Liver (tissue), 9 donors: ENCODE results near the gene LRRC74B. TPM values are rescaled to one million over a fixed set of nuclear protein-coding genes. Genes with fewer than 3 reads are reported as not detected.

Experiments used
- DNase-seq: peaks from one replicate; pipeline ENCODE4 v3.0.0-alpha.2; 2017; ENCODE audit warnings: low spot score
- H3K27ac ChIP-seq, 2 donors: one replicate each; pipeline ENCODE4 v1.7.0; 2013; ENCODE audit warnings: inconsistent platforms in 2 of 2, low read length in 2 of 2, control low read depth in 1 of 2, low read depth in 1 of 2, mild to moderate bottlenecking in 1 of 2
- H3K27me3 ChIP-seq, 4 donors: one replicate each; pipeline versions ENCODE4 v1.6.1 to v1.7.0; 2013; ENCODE audit warnings: low read length in 3 of 4, inconsistent platforms in 1 of 4, mild to moderate bottlenecking in 1 of 4, moderate library complexity in 1 of 4; ENCODE audit not compliant: control insufficient read depth in 4 of 4, insufficient read depth in 4 of 4
- H3K36me3 ChIP-seq, 4 donors: one replicate each; pipeline versions ENCODE4 v1.6.1 to v1.7.0; 2013; ENCODE audit warnings: low read length in 3 of 4, mild to moderate bottlenecking in 3 of 4, low read depth in 1 of 4, moderate library complexity in 1 of 4; ENCODE audit not compliant: control insufficient read depth in 4 of 4, insufficient read depth in 3 of 4
- H3K4me1 ChIP-seq, 4 donors: one replicate each; pipeline versions ENCODE4 v1.6.1 to v1.7.0; 2013; ENCODE audit warnings: low read length in 3 of 4, mild to moderate bottlenecking in 3 of 4, moderate library complexity in 1 of 4; ENCODE audit not compliant: control insufficient read depth in 4 of 4, insufficient read depth in 4 of 4
- H3K4me3 ChIP-seq, 3 donors: one replicate each; pipeline versions ENCODE4 v1.6.1 to v1.7.0; 2013; ENCODE audit warnings: low read length in 3 of 3, control low read depth in 1 of 3, low read depth in 1 of 3, mild to moderate bottlenecking in 1 of 3
- H3K9ac ChIP-seq, 2 donors: one replicate each; pipeline ENCODE4 v1.7.0; 2013; ENCODE audit warnings: low read length in 2 of 2, mild to moderate bottlenecking in 2 of 2, moderate library complexity in 2 of 2, control low read depth in 1 of 2, low read depth in 1 of 2
- H3K9me3 ChIP-seq, 4 donors: one replicate each; pipeline versions ENCODE4 v1.6.1 to v1.7.0; 2013; ENCODE audit warnings: low read length in 3 of 4; ENCODE audit not compliant: control insufficient read depth in 4 of 4
- ATF3 ChIP-seq: IDR thresholded peaks from 2 replicates; pipeline ENCODE4 v1.6.1; 2016; ENCODE audit warnings: antibody characterized with exemption
- CTCF ChIP-seq: fragments of 150-350 bp; IDR thresholded peaks from 2 replicates; pipeline ENCODE4 v1.5.1; 2017; ENCODE audit warnings: improper control_type of control experiment, low read depth, low read length; ENCODE audit not compliant: missing input control
- EGR1 ChIP-seq, 2 donors: IDR thresholded peaks; 2 replicates each; pipeline ENCODE4 v1.6.1; 2016 to 2018; ENCODE audit warnings: antibody characterized with exemption in 2 of 2, low read depth in 2 of 2
- FOXA2 ChIP-seq: IDR thresholded peaks from 2 replicates; pipeline ENCODE4 v1.6.1; 2016; ENCODE audit warnings: antibody characterized with exemption
- GABPA ChIP-seq, 2 donors: IDR thresholded peaks in 1 of 2; conservative IDR thresholded peaks in 1 of 2; 2 replicates each; pipeline ENCODE4 v1.6.1; 2016; ENCODE audit warnings: antibody characterized with exemption in 2 of 2, mild to moderate bottlenecking in 1 of 2, moderate library complexity in 1 of 2
- JUND ChIP-seq, 2 donors: IDR thresholded peaks; 2 replicates each; pipeline ENCODE4 v1.6.1; 2016; ENCODE audit warnings: antibody characterized with exemption in 2 of 2
- NR2F2 ChIP-seq: IDR thresholded peaks from 2 replicates; pipeline ENCODE4 v1.6.1; 2016; ENCODE audit warnings: antibody characterized with exemption
- RAD21 ChIP-seq, 2 donors: IDR thresholded peaks; 2 replicates each; pipeline ENCODE4 v1.6.1; 2016; ENCODE audit warnings: antibody characterized with exemption in 2 of 2, mild to moderate bottlenecking in 2 of 2
- RXRA ChIP-seq, 2 donors: IDR thresholded peaks; 2 replicates each; pipeline ENCODE4 v1.6.1; 2017 to 2018; ENCODE audit warnings: antibody characterized with exemption in 2 of 2, mild to moderate bottlenecking in 1 of 2
- SP1 ChIP-seq: IDR thresholded peaks from 2 replicates; pipeline ENCODE4 v1.6.1; 2018; ENCODE audit warnings: antibody characterized with exemption, mild to moderate bottlenecking
- TAF1 ChIP-seq: conservative IDR thresholded peaks from 2 replicates; pipeline ENCODE4 v1.6.1; 2016; ENCODE audit warnings: antibody characterized with exemption, mild to moderate bottlenecking
- YY1 ChIP-seq: IDR thresholded peaks from 2 replicates; pipeline ENCODE4 v1.6.1; 2016; ENCODE audit warnings: antibody characterized with exemption, mild to moderate bottlenecking
- ZBTB33 ChIP-seq: IDR thresholded peaks from 2 replicates; pipeline ENCODE4 v1.6.1; 2016; ENCODE audit warnings: antibody characterized with exemption
- WGBS: extraction: QIAGEN DNeasy Blood & Tissue Kit; methylation state at CpG from one replicate; pipeline ENCODE4 v1.1.7; 2013; 5-methylcytosine and 5-hydroxymethylcytosine counted together
- polyA plus RNA-seq, 2 donors: library from polyadenylated mRNA; stranded (reverse) in 1 of 2; unstranded in 1 of 2; fragments of 200-250 nt in 1 of 2; fragments of >200 nt in 1 of 2; fragmentation: Nextera tagmentation in 1 of 2; extraction: Ambion mirVana in 1 of 2; gene quantifications; one replicate each; pipeline versions ENCODE4 v1.2.1 to v1.2.3, GENCODE V29; 2013 to 2015
- total RNA-seq, 2 donors: library from RNA; depleted of rRNA; stranded (reverse); fragments of >200 nt; gene quantifications; one replicate each; pipeline ENCODE4 v1.2.3, GENCODE V29; 2014
- TF ChIP-seq, protein P1 (sequence below): IDR thresholded peaks from 2 replicates; pipeline ENCODE4 v1.6.1; 2016; ENCODE audit warnings: antibody characterized with exemption
- donor health status: healthy.
- donor health status: healthy.
- donor health status: healthy.
- donor health status: healthy.
- donor health status: healthy.

The LRRC74B gene
- total and polyA plus RNA-seq, 4 donors, result not detected

DNA sequence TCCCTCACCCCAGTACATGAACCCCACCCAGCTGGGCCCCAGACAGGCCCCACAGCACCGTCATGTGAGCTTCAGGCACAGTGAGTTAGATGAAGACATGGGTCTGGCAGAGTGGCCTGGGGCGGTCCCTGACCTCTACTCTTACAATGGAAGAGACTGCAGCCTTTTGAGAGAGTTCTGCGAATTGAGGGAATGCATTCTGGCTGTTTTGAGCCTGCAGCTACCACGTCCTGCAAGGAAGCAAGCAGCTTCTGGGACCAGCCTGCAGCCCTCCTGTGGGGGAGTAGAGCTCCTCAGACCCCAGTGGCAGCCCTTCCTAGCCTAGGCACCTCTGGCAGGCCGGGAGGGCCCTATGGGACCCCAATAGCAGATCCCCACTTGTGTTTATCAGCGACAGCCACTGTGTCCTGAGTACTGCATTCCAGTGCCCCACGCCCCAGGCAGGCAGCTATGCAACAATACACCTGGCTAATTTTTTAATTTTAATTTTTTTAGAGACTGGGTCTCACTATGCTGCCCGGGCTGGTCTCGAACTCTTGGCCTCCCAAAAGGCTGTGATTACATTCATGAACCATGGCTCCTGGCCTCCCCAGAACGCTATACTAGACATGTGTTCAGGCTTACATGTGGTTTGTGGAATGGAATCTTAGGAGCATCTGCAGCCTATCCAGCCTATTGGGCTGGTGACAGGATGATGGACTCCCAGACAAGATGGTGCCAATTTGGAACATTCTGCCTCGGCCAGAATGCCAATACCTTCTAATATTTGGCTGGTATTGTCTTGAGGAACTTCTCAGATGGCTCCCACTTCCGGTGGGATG is 12.7 kb upstream of the LRRC74B start:
- H3K27me3 ChIP-seq, result no peaks in the 10 kb centered on the region
- H3K36me3 ChIP-seq, result no peaks in the 10 kb centered on the region
- H3K9me3 ChIP-seq, result no peaks in the 10 kb centered on the region
- no peaks in the 10 kb centered on the region for H3K4me1 ChIP-seq
- 85% methylated on average over 12 of the region's 12 CpGs for WGBS
- no peak overlapping the region for H3K27ac ChIP-seq
- no peak overlapping the region for H3K4me3 ChIP-seq
- TF ChIP-seq EGR1 (IDR thresholded peaks at IDR 0.05; ENCODE audit: low read depth in 2 of 2) (no peak), FOXA2 (no peak), NR2F2 (no peak), GABPA (IDR thresholded peaks at IDR 0.05 in 1 of 2, conservative IDR thresholded peaks at IDR 0.05 in 1 of 2) (no peak), RAD21 (IDR thresholded peaks at IDR 0.05) (no peak), ZBTB33 (no peak), SP1 (no peak), RXRA (IDR thresholded peaks at IDR 0.05) (no peak), YY1 (no peak), CTCF (no peak)
- TF ChIP-seq, protein P1, sequence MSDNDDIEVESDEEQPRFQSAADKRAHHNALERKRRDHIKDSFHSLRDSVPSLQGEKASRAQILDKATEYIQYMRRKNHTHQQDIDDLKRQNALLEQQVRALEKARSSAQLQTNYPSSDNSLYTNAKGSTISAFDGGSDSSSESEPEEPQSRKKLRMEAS, result no peak
- no peak overlapping the region for H3K9ac ChIP-seq
- DNase-seq, result no peak

DNA sequence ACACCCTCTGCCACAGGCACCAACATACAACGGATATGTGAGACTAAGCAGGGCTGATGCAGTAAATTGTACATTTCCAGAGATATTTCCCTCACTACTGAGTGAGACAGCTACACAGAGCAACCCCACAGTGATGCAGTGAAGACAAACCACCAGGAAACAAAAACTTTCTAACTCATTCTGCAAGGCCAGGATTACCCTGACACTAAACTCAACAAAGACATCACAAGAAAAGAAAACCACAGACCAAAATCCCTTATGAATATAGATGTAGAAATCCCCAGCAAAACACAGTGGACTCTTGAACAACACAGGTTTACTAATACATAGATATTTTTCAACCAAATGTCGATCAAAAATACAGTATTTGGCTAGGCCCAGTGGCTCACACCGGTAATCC is 11.9 kb upstream of the LRRC74B start:
- H3K4me1 ChIP-seq, result no peaks in the 10 kb centered on the region
- no peaks in the 10 kb centered on the region for H3K27me3 ChIP-seq
- WGBS, result 88% methylated on average over 3 of the region's 3 CpGs
- H3K4me3 ChIP-seq, result no peak overlapping the region
- no peaks in the 10 kb centered on the region for H3K9me3 ChIP-seq
- no peak for DNase-seq
- H3K27ac ChIP-seq, result no peak overlapping the region
- no peaks in the 10 kb centered on the region for H3K36me3 ChIP-seq
- TF ChIP-seq JUND (IDR thresholded peaks at IDR 0.05) (no peak), EGR1 (IDR thresholded peaks at IDR 0.05; ENCODE audit: low read depth in 2 of 2) (no peak), RXRA (IDR thresholded peaks at IDR 0.05) (no peak), RAD21 (IDR thresholded peaks at IDR 0.05) (no peak), ATF3 (no peak), ZBTB33 (no peak), TAF1 (no peak)
- no peak overlapping the region for H3K9ac ChIP-seq
